ENCODE measurements around the gene ACSL4.

ACSL4 gene

DNA sequence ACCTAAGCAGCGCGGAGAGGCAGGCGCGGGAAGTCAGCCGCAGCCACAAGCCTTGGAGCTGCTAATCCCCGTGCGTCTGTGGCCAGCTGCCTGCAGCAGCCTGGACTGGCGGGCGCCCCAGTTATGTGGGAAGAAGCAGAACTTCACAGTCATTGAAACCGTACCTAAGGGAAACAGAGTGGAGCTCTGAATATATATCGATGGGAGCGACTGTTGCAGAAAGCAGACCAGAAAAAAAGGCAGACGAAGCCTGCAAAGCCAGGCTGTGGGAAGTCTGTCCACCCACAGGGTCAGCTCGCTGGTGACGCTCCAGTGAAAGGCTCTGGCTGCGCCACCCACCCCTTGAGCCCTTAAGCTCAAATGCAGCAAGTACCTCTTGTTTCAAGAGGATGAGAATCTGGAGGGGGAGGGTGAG lies 132.8 kb downstream of the ACSL4 start:
- H3K79me2 ChIP-seq (ENCODE audit: insufficient read depth, low read length) = no peaks in the 10 kb centered on the region
- no peaks in the 10 kb centered on the region for H3K4me1 ChIP-seq (ENCODE audit: insufficient read depth, low read length, poor library complexity, severe bottlenecking)
- H3K9me3 ChIP-seq (ENCODE audit: insufficient read depth, low read depth, low read length) = no peaks in the 10 kb centered on the region
- no peaks in the 10 kb centered on the region for H3F3A ChIP-seq (ENCODE audit: low read depth)
- H3K9ac ChIP-seq (ENCODE audit: low read depth, low read length, poor library complexity, severe bottlenecking) = no peak overlapping the region
- H3K36me3 ChIP-seq (ENCODE audit: insufficient read depth, low read length) = no peaks in the 10 kb centered on the region
- no peak overlapping the region for H2AFZ ChIP-seq (ENCODE audit: low read length)
- H3K9me2 ChIP-seq (replicated peaks; ENCODE audit: low read depth, low read length) = no peaks in the 10 kb centered on the region
- H4K20me1 ChIP-seq (ENCODE audit: insufficient read depth, low read length, poor library complexity, severe bottlenecking) = no peaks in the 10 kb centered on the region
- TF ChIP-seq, protein P1, sequence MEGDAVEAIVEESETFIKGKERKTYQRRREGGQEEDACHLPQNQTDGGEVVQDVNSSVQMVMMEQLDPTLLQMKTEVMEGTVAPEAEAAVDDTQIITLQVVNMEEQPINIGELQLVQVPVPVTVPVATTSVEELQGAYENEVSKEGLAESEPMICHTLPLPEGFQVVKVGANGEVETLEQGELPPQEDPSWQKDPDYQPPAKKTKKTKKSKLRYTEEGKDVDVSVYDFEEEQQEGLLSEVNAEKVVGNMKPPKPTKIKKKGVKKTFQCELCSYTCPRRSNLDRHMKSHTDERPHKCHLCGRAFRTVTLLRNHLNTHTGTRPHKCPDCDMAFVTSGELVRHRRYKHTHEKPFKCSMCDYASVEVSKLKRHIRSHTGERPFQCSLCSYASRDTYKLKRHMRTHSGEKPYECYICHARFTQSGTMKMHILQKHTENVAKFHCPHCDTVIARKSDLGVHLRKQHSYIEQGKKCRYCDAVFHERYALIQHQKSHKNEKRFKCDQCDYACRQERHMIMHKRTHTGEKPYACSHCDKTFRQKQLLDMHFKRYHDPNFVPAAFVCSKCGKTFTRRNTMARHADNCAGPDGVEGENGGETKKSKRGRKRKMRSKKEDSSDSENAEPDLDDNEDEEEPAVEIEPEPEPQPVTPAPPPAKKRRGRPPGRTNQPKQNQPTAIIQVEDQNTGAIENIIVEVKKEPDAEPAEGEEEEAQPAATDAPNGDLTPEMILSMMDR (conservative IDR thresholded peaks at IDR 0.05; ENCODE audit: low read length) = no peak
- TF ChIP-seq EZH2phosphoT487 (IDR thresholded peaks at IDR 0.05; ENCODE audit: borderline replicate concordance) = no peak
- no peak overlapping the region for H3K4me2 ChIP-seq (ENCODE audit: low read depth, low read length, poor library complexity, severe bottlenecking)
- no peaks in the 10 kb centered on the region for H3K27me3 ChIP-seq (ENCODE audit: insufficient read depth, low read length, poor library complexity, severe bottlenecking)
- H3K4me3 ChIP-seq (ENCODE audit: low read length, poor library complexity, severe bottlenecking) = no peak overlapping the region

DNA sequence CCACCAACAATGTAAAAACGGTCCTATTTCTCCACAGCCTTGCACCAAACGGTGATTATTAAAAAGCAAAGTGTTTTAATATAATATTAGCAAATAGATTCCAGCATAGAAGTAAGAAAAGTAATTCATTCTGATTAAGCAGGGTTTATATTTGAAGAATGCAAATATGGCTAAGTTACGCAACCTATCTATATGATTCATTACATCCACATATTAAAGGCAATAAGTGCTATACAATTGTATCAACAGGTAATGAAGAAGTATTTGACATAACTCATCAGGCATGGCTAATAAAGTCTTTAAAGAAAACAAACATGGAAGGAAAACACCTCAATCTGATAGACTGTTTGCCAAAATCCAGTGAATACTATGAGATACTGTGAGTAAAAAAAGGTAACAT lies 137.0 kb downstream of the ACSL4 start:
- no peak overlapping the region for H3K4me3 ChIP-seq (ENCODE audit: low read length, poor library complexity, severe bottlenecking)
- TF ChIP-seq EZH2phosphoT487 (IDR thresholded peaks at IDR 0.05; ENCODE audit: borderline replicate concordance) = no peak
- TF ChIP-seq, protein P1 (conservative IDR thresholded peaks at IDR 0.05; ENCODE audit: low read length) = no peak
- H3K9me2 ChIP-seq (replicated peaks; ENCODE audit: low read depth, low read length) = no peaks in the 10 kb centered on the region
- no peak overlapping the region for H3K9ac ChIP-seq (ENCODE audit: low read depth, low read length, poor library complexity, severe bottlenecking)
- H3K27me3 ChIP-seq (ENCODE audit: insufficient read depth, low read length, poor library complexity, severe bottlenecking) = no peaks in the 10 kb centered on the region
- no peaks in the 10 kb centered on the region for H3K9me3 ChIP-seq (ENCODE audit: insufficient read depth, low read depth, low read length)
- no peak overlapping the region for H2AFZ ChIP-seq (ENCODE audit: low read length)
- no peaks in the 10 kb centered on the region for H3K79me2 ChIP-seq (ENCODE audit: insufficient read depth, low read length)
- H3K36me3 ChIP-seq (ENCODE audit: insufficient read depth, low read length) = no peaks in the 10 kb centered on the region
- H3K4me2 ChIP-seq (ENCODE audit: low read depth, low read length, poor library complexity, severe bottlenecking) = no peak overlapping the region
- no peaks in the 10 kb centered on the region for H3K4me1 ChIP-seq (ENCODE audit: insufficient read depth, low read length, poor library complexity, severe bottlenecking)
- no peaks in the 10 kb centered on the region for H3F3A ChIP-seq (ENCODE audit: low read depth)
- H4K20me1 ChIP-seq (ENCODE audit: insufficient read depth, low read length, poor library complexity, severe bottlenecking) = no peaks in the 10 kb centered on the region

Measured in Loucy (cell line).